Endothelial cell of umbilical vein (primary cell): ENCODE results near the gene ZNF184. TPM values are rescaled to one million over a fixed set of nuclear protein-coding genes. Genes with fewer than 3 reads are reported as not detected.
"Not testable (repeated sequence)": the region's sequence is repeated elsewhere in the genome, so short reads cannot be mapped to it uniquely, and the experiment has no call there.

Experiments
- BruUV-seq: library from RNA; stranded (reverse); fragments of 400-500 nt; replicated peaks from 2 replicates; lab custom pipeline; 2021; lab: Mats Ljungman, UMichigan
- CTCF ChIA-PET: fragments of 300-600, 350-600 bp; sonication (Branson Sonifier 250); formaldehyde crosslinking; loops from one replicate; lab custom pipeline; 2021; ENCODE audit warnings: antibody characterized with exemption, inconsistent platforms; lab: Charles Lee
- POLR2A ChIA-PET: fragments of 300-600, 350-600 bp; sonication (Branson Sonifier 250); formaldehyde crosslinking; loops from one replicate; lab custom pipeline; 2021; ENCODE audit warnings: antibody characterized with exemption, inconsistent platforms; lab: Charles Lee
- DNase-seq: peaks from one replicate; pipeline ENCODE4 v3.0.0-alpha.2; 2011; ENCODE audit warnings: low read depth, low spot score
- FAIRE-seq: peaks from 2 replicates; lab custom pipeline; 2011; peaks lifted over from hg19 to GRCh38; lab: Jason Lieb, UNC
- H2AFZ ChIP-seq: 2 replicates; pipeline ENCODE4 v1.6.0; 2012; ENCODE audit warnings: low read depth, low read length, control low read depth, inconsistent platforms
- H3K27ac ChIP-seq: 2 replicates; pipeline ENCODE4 v1.5.1; 2011; ENCODE audit warnings: low read depth, mild to moderate bottlenecking, control low read depth, low read length, moderate library complexity; ENCODE audit not compliant: insufficient read depth
- H3K27me3 ChIP-seq, 2 experiments: 2 replicates each; pipeline versions ENCODE4 v1.6.0 to v1.6.1; 2011; ENCODE audit warnings: low read length in 2 of 2, mixed read lengths in 1 of 2; ENCODE audit not compliant: control insufficient read depth in 2 of 2, insufficient read depth in 2 of 2
- H3K36me3 ChIP-seq, 2 experiments: 2 replicates in 1 of 2; 3 replicates in 1 of 2; pipeline ENCODE4 v1.5.1; 2011; ENCODE audit warnings: low read length in 2 of 2, mild to moderate bottlenecking in 1 of 2, moderate library complexity in 1 of 2; ENCODE audit not compliant: control insufficient read depth in 2 of 2, insufficient read depth in 2 of 2; ENCODE audit errors: extremely low read depth in 1 of 2
- H3K4me1 ChIP-seq: 3 replicates; pipeline ENCODE4 v1.5.1; 2011; ENCODE audit warnings: mild to moderate bottlenecking, low read length; ENCODE audit not compliant: control insufficient read depth, insufficient read depth; ENCODE audit errors: extremely low read depth
- H3K4me2 ChIP-seq: 2 replicates; pipeline ENCODE4 v1.6.1; 2011; ENCODE audit warnings: low read length, control low read depth, mixed read lengths; ENCODE audit not compliant: insufficient read depth
- H3K4me3 ChIP-seq, 3 experiments: fragments of 200-600 bp in 1 of 3; sonication (generic), shearing (Covaris generic) in 1 of 3; replicated peaks in 1 of 3; 2 replicates each; pipeline ENCODE4 v1.5.1; 2011 to 2016; ENCODE audit warnings: control low read depth in 3 of 3, low read length in 3 of 3, mild to moderate bottlenecking in 2 of 3, inconsistent platforms in 1 of 3, low read depth in 1 of 3, moderate library complexity in 1 of 3; ENCODE audit not compliant: insufficient read depth in 1 of 3
- H3K79me2 ChIP-seq: 2 replicates; pipeline ENCODE4 v1.6.0; 2012; ENCODE audit warnings: low read length, inconsistent platforms; ENCODE audit not compliant: control insufficient read depth, insufficient read depth
- H3K9ac ChIP-seq: replicated peaks from 2 replicates; pipeline ENCODE3; 2011; ENCODE audit warnings: low read length, control low read depth; ENCODE audit not compliant: insufficient read depth; ENCODE audit errors: extremely low read depth
- H3K9me1 ChIP-seq: replicated peaks from 3 replicates; pipeline ENCODE4 v1.6.0; 2011; ENCODE audit warnings: mild to moderate bottlenecking, low read length; ENCODE audit not compliant: control insufficient read depth, insufficient read depth; ENCODE audit errors: extremely low read depth
- H3K9me3 ChIP-seq: replicated peaks from 2 replicates; pipeline ENCODE4 v1.5.1; 2012; ENCODE audit warnings: low read length, inconsistent platforms; ENCODE audit not compliant: control insufficient read depth, insufficient read depth
- H4K20me1 ChIP-seq: replicated peaks from 2 replicates; pipeline ENCODE3; 2011; ENCODE audit warnings: mild to moderate bottlenecking, low read length; ENCODE audit not compliant: control insufficient read depth, insufficient read depth; ENCODE audit errors: extremely low read depth
- CTCF ChIP-seq, 2 donors: IDR thresholded peaks; 1 replicate in 1 of 2; 2 replicates in 1 of 2; pipeline ENCODE4 v1.5.1; 2011; ENCODE audit warnings: low read length in 2 of 2, mild to moderate bottlenecking in 2 of 2, moderate library complexity in 2 of 2, control low read depth in 1 of 2, inconsistent platforms in 1 of 2, low read depth in 1 of 2; ENCODE audit not compliant: insufficient read depth in 1 of 2; ENCODE audit errors: extremely low read depth in 1 of 2
- FOS ChIP-seq: IDR thresholded peaks from 2 replicates; pipeline ENCODE4 v1.6.1; 2011; ENCODE audit warnings: mild to moderate bottlenecking, low read length, moderate library complexity, borderline replicate concordance; ENCODE audit not compliant: insufficient read depth
- JUN ChIP-seq: IDR thresholded peaks from 2 replicates; pipeline ENCODE4 v1.6.1; 2011; ENCODE audit warnings: borderline replicate concordance, low read depth; ENCODE audit not compliant: insufficient read length, insufficient read depth
- MYC ChIP-seq: IDR thresholded peaks from one replicate; pipeline ENCODE4 v1.6.1; 2011; ENCODE audit warnings: mild to moderate bottlenecking, low read depth, low read length
- POLR2AphosphoS5 ChIP-seq: IDR thresholded peaks from 2 replicates; pipeline ENCODE4 v1.6.1; 2012; ENCODE audit warnings: low read depth, mild to moderate bottlenecking, control low read depth, low read length, moderate library complexity; ENCODE audit not compliant: insufficient read depth
- dilution Hi-C: fragments of 300-500 bp; cut with MboI; formaldehyde crosslinking; loops from one replicate; pipeline ENCODE4 v1.15.0; 2019; ENCODE audit warnings: low sequenced_read_pairs; ENCODE audit not compliant: extremely low pct_ligation_motif_present
- intact Hi-C: fragments of 100-400 bp; cut with micrococcal nuclease; formaldehyde crosslinking; loops from one replicate; pipeline ENCODE4 v1.10.0; 2022
- polyA plus RNA-seq, 4 experiments: library from polyadenylated mRNA; depleted of rRNA in 3 of 4; stranded (reverse) in 3 of 4; unstranded in 1 of 4; fragments of >200 nt; gene quantifications; 2 replicates each; pipeline versions ENCODE4 v1.2.1 to v1.2.3, GENCODE V29; 2011 to 2012; ENCODE audit warnings: missing spikeins in 1 of 4
- total RNA-seq: library from RNA; stranded (reverse); gene quantifications from 2 replicates; pipeline ENCODE4 v1.2.3, GENCODE V29; 2021
- TF ChIP-seq, protein P1 (sequence below): IDR thresholded peaks from 2 replicates; pipeline ENCODE4 v1.6.1; 2011; ENCODE audit not compliant: insufficient read depth, insufficient read length

ZNF184 gene
- total and polyA plus RNA-seq, 2 donors (not counting 3 experiments of a cell fraction or from before 2014, with no cell fraction given): 1.6 to 6.5 TPM

- BruUV-seq: no TSS peak
- Histone ChIP-seq H3K4me1 (no peaks in the 10 kb centered on the region), H3K79me2 (no peaks in the 10 kb centered on the region), H3K4me2 (no peak overlapping the region), H3K9ac (no peak overlapping the region), H3K9me3 (no peaks in the 10 kb centered on the region), H3K27me3 (no peaks in the 10 kb centered on the region), H2AFZ (no peak overlapping the region), H3K9me1 (no peaks in the 10 kb centered on the region), H3K27ac (no peak overlapping the region), H3K4me3 (no peak overlapping the region), H3K36me3 (no peaks in the 10 kb centered on the region), H4K20me1 (no peaks in the 10 kb centered on the region)
- dilution Hi-C loops (no loop called here), intact Hi-C loops (no loop called here)
- CTCF ChIA-PET: no interaction called here
- TF ChIP-seq JUN: no peak
- no peak for TF ChIP-seq POLR2AphosphoS5
- TF ChIP-seq FOS: no peak
- TF ChIP-seq, protein P1, sequence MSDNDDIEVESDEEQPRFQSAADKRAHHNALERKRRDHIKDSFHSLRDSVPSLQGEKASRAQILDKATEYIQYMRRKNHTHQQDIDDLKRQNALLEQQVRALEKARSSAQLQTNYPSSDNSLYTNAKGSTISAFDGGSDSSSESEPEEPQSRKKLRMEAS: no peak
- no peak for TF ChIP-seq MYC
- TF ChIP-seq CTCF (IDR thresholded peaks at IDR 0.05; ENCODE audit: extremely low read depth in 1 of 2, insufficient read depth in 1 of 2, low read depth in 1 of 2, low read length in 2 of 2): no peak
- DNase-seq (no peak), FAIRE-seq (no peak)
- POLR2A ChIA-PET: no interaction called here
Observed at GRCh38 chr6:27426045-27426620, 46.8 kb downstream of the ZNF184 start.

DNA sequence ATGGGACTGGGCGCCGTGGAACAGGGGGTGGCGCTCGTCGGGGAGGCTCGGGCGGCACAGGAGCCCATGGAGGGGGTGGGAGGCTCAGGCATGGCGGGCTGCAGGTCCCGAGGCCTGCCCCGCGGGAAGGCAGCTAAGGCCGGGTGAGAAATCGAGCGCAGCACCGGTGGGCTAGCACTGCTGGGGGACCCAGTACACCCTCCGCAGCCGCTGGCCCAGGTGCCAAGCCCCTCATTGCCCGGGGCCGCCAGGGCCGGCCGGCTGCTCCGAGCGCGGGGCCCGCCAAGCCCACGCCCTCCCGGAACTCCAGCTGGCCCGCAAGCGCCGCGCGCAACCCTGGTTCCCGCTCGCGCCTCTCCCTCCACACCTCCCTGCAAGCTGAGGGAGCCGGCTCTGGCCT is 48.1 kb downstream of the ZNF184 start:
- H3K79me2 ChIP-seq, H3K9me3 ChIP-seq, H3K9me1 ChIP-seq, H3K27me3 ChIP-seq, POLR2A ChIA-PET, H3K4me1 ChIP-seq, H2AFZ ChIP-seq, FAIRE-seq, BruUV-seq, H3K36me3 ChIP-seq, DNase-seq, H4K20me1 ChIP-seq, H3K4me2 ChIP-seq, CTCF ChIA-PET, intact Hi-C loops, H3K9ac ChIP-seq, H3K4me3 ChIP-seq, dilution Hi-C loops, H3K27ac ChIP-seq: not testable (repeated sequence)
